ENCODE data around the gene SIL1.

The SIL1 gene

GRCh38 chr5:138972836-138973235 is 225.3 kb downstream of the SIL1 start:
- DNase-seq: no peak

GRCh38 chr5:138972230-138972629 is 225.9 kb downstream of the SIL1 start:
- no peak for DNase-seq

GRCh38 chr5:138969323-138970002 is 228.7 kb downstream of the SIL1 start:
- DNase-seq: no peak

GRCh38 chr5:138968601-138969000 is 229.6 kb downstream of the SIL1 start:
- DNase-seq: no peak

GRCh38 chr5:138967791-138968448 is 230.2 kb downstream of the SIL1 start:
- DNase-seq: no peak

GRCh38 chr5:138966236-138966985 is 231.8 kb downstream of the SIL1 start:
- DNase-seq: no peak

GRCh38 chr5:138965626-138966025 is 232.5 kb downstream of the SIL1 start:
- DNase-seq: no peak

- no peak for DNase-seq
Measured at GRCh38 chr5:138964647-138965201, 233.4 kb downstream of the SIL1 start.

GRCh38 chr5:138963763-138964371 is 234.3 kb downstream of the SIL1 start:
- no peak for DNase-seq

- no peak for DNase-seq
Measured at GRCh38 chr5:138962614-138963370, 235.4 kb downstream of the SIL1 start.

- DNase-seq: no peak
Measured at GRCh38 chr5:138961729-138962128, 236.4 kb downstream of the SIL1 start.

- DNase-seq: no peak
Measured at GRCh38 chr5:138961221-138961620, 236.9 kb downstream of the SIL1 start.

GRCh38 chr5:138960145-138960692 is 237.9 kb downstream of the SIL1 start:
- DNase-seq: peak; percentile 56

- DNase-seq: no peak
Measured at GRCh38 chr5:138956801-138957200, 241.4 kb downstream of the SIL1 start.

- DNase-seq: no peak
Measured at GRCh38 chr5:138955671-138956295, 242.4 kb downstream of the SIL1 start.

- no peak for DNase-seq
Measured at GRCh38 chr5:138955013-138955660, 243.0 kb downstream of the SIL1 start.

- DNase-seq: no peak
Measured at GRCh38 chr5:138954257-138955012, 243.7 kb downstream of the SIL1 start.

GRCh38 chr5:138953387-138954256 is 244.5 kb downstream of the SIL1 start:
- peak; percentile 78 for DNase-seq

- DNase-seq: no peak
Measured at GRCh38 chr5:138952962-138953361, 245.2 kb downstream of the SIL1 start.

Data from NCI-H1436 treated with DMSO at 0.1 percent for 48 hours (cell line).